NT2/D1 (cell line): ENCODE results near the gene GTPBP6.
"Not testable (repeated sequence)": the region's sequence is repeated elsewhere in the genome, so short reads cannot be mapped to it uniquely, and the experiment has no call there.

Source experiments
- DNase-seq: peaks from one replicate; pipeline ENCODE4 v3.0.0-alpha.2; 2011; ENCODE audit warnings: low read depth, low spot score
- H3K27me3 ChIP-seq: 2 replicates; pipeline ENCODE4 v1.6.0; 2011; ENCODE audit warnings: mild to moderate bottlenecking; ENCODE audit not compliant: insufficient read length, insufficient read depth
- H3K36me3 ChIP-seq: 2 replicates; pipeline ENCODE4 v1.6.1; 2011; ENCODE audit warnings: mild to moderate bottlenecking, low read length, mixed read lengths; ENCODE audit not compliant: insufficient read depth, insufficient read length
- H3K4me1 ChIP-seq: 2 replicates; pipeline ENCODE4 v1.5.1; 2011; ENCODE audit not compliant: insufficient read depth, insufficient read length
- H3K4me3 ChIP-seq: 2 replicates; pipeline ENCODE4 v1.5.1; 2011; ENCODE audit warnings: low read depth; ENCODE audit not compliant: insufficient read length
- H3K9ac ChIP-seq: 2 replicates; pipeline ENCODE4 v1.6.0; 2011; ENCODE audit warnings: low read depth; ENCODE audit not compliant: insufficient read length
- H3K9me3 ChIP-seq: 2 replicates; pipeline ENCODE4 v1.5.1; 2011; ENCODE audit warnings: mild to moderate bottlenecking, low read length; ENCODE audit not compliant: insufficient read depth
- SUZ12 ChIP-seq: IDR thresholded peaks from 2 replicates; pipeline ENCODE4 v1.6.1; 2011; ENCODE audit not compliant: insufficient read length, insufficient read depth; ENCODE audit errors: extremely low read depth
- YY1 ChIP-seq: IDR thresholded peaks from 2 replicates; pipeline ENCODE4 v1.6.1; 2011; ENCODE audit not compliant: insufficient read length, insufficient read depth
- ZNF274 ChIP-seq: IDR thresholded peaks from 2 replicates; pipeline ENCODE4 v1.6.1; 2011; ENCODE audit warnings: mild to moderate bottlenecking, low read depth, low read length

Gene GTPBP6

DNA sequence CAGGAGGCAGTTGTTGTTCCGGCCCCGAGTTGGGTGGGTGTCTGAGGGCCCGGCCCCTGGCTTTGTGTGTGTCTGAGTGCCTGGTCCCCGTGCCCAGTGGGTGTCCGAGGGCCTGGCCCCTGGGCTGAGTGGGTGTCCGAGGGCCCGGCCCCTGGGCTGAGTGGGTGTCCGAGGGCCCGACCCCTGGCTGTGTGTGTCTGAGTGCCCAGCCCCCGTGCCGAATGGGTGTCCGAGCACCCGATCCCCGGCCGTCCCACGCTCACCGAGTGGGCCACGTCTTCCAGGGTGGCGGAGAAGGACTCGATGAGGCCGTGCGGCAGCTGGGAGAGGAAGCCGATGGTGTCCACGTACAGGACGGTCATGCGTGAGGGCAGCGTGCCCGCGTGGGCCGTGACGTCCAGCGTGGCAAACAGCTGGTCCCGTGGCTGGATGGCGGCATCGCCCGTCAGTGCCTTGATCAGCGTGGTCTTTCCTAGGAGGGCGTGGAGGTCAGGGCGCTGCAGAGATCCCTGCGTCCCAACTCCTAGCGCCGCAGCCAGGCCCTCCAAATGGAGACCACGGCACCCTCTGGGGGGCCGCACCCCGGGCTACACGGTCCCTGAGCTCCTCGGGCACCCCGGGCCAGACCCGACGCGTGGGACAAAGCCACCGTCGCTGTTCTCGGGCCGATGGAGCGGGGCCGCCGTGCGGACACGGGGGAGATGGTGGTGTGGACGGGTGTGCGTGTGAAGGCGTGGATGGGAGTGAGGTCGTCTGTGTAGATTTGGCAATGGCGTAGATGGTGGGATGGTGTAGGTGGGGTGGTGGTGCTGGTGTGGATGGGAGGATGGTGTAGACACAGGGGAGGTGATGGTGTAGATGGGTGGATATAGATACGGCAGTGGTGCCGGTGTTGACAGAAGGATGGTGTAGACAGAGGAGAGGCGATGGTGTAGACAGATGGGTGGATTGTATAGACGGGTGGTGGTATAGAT lies 7.2 kb downstream of the GTPBP6 start:
- H3K4me1 ChIP-seq: peaks cover 3% of the 10 kb centered on the region
- no peak for TF ChIP-seq ZNF274
- no peak for TF ChIP-seq YY1
- TF ChIP-seq SUZ12: no peak
- H3K4me3 ChIP-seq: no peak overlapping the region
- H3K27me3 ChIP-seq: no peaks in the 10 kb centered on the region
- H3K9ac ChIP-seq: no peak overlapping the region
- peaks cover 81% of the 10 kb centered on the region for H3K36me3 ChIP-seq
- DNase-seq: no peak
- no peaks in the 10 kb centered on the region for H3K9me3 ChIP-seq

DNA sequence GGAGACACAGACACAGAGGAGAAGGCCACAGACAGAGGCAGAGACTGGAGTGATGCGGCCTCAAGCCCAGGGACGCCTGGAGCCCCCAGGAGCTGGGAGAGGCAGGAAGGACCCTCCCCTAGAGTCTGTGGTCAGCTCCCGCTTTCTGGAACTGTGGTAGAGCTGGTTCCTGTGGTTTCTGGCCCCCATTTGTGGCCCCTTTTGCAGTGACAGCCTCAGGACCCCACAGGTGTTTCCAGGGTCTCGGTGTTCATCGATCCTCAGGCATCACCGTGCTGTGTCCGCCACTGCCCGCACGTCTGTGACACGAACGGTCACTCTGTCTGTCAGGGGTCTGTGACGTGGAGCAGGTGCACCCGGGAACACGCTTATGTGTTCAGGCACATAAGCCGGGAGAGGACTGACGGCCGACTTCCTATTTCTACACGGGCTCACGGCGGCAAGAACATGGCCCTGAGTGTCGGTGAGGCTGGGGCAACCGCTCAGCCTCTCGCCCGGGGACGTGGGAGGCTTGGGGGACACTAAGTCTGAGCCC lies 7.9 kb downstream of the GTPBP6 start:
- no peaks in the 10 kb centered on the region for H3K4me1 ChIP-seq
- H3K27me3 ChIP-seq: no peaks in the 10 kb centered on the region
- no peak for DNase-seq
- no peak for TF ChIP-seq SUZ12
- TF ChIP-seq ZNF274: no peak
- TF ChIP-seq YY1: no peak
- no peaks in the 10 kb centered on the region for H3K9me3 ChIP-seq
- H3K4me3 ChIP-seq: no peak overlapping the region
- no peak overlapping the region for H3K9ac ChIP-seq
- H3K36me3 ChIP-seq: peaks cover 84% of the 10 kb centered on the region

DNA sequence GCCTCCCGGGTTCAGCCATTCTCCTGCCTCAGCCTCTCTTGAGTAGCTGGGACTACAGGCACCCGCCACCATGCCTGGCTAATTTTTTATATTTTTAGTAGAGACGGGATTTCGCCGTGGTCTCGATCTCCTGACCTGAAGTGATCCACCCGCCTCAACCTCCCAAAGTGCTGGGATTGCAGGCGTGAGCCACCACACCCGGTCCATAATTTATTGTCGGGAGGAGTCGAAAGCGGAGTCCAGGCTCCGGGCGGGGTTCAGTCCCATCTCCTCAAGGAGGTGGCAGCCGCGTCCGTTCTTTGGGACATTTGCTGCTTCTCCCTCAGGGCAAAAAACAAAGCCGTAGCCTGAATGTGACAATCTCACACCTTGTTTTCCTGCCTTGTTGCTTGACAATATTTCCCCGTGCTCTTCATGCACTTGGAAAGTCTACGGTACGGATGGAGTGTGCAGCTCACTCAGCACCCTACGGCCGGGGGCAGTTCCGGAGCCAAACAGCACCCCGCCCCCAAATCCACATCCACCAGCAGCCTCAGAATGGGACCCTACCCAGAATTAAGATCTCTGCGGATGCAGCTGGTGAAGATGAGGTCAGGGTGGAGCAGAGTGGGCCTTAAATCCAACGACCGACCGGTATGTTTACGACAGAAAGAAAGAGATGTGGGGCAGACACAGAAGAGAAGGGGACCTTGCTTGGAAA lies 9.6 kb downstream of the GTPBP6 start:
- no peak overlapping the region for H3K9ac ChIP-seq
- TF ChIP-seq SUZ12: no peak
- no peak for DNase-seq
- no peaks in the 10 kb centered on the region for H3K9me3 ChIP-seq
- peaks cover 81% of the 10 kb centered on the region for H3K36me3 ChIP-seq
- no peaks in the 10 kb centered on the region for H3K4me1 ChIP-seq
- no peaks in the 10 kb centered on the region for H3K27me3 ChIP-seq
- no peak overlapping the region for H3K4me3 ChIP-seq

DNA sequence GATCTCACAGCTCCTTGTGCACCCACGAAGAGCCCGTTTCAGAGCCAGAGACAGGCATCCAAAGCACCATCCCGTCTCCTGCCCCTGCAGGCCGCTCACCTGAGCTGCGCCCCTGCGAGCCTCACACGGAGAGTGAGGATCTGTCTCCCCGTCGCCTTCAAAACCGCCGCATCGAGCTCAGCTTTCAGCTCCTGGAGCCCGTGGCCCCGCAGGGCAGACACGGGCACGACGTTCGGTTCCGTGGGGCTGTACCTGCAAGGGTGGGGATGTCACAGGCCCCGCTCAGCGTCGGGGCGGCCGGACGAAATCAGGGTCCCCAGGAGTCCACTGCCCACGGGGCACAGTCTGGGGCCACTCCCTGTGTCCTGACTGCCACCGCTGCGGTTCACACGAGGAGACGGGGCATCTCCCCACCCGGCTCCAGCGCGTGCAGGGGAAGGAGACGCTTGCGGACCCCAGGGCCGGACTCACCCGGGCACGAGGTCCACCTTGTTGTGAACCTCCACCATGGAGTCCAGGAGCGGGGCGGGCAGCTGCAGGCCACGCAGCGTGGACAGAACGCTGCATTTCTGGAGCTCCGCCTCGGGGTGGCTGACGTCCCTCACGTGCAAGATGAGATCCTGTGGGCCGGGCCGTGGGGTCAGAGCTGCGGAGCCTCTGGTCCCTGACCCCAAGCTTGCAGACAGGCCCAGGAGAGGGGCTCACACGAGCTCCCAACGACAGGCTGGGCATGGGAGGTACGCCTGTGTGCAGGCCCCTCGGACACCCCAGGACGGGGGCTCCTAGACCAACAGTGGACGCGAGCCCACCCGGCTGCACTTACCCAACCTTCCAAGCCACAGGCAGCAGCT lies 11.1 kb downstream of the GTPBP6 start:
- no peak for DNase-seq
- Histone ChIP-seq H3K36me3 (peaks cover 74% of the 10 kb centered on the region), H3K9ac (peak overlapping the region; percentile 8), H3K9me3 (no peaks in the 10 kb centered on the region), H3K4me1 (no peaks in the 10 kb centered on the region), H3K27me3 (no peaks in the 10 kb centered on the region), H3K4me3 (no peak overlapping the region)
- no peak for TF ChIP-seq SUZ12

DNA sequence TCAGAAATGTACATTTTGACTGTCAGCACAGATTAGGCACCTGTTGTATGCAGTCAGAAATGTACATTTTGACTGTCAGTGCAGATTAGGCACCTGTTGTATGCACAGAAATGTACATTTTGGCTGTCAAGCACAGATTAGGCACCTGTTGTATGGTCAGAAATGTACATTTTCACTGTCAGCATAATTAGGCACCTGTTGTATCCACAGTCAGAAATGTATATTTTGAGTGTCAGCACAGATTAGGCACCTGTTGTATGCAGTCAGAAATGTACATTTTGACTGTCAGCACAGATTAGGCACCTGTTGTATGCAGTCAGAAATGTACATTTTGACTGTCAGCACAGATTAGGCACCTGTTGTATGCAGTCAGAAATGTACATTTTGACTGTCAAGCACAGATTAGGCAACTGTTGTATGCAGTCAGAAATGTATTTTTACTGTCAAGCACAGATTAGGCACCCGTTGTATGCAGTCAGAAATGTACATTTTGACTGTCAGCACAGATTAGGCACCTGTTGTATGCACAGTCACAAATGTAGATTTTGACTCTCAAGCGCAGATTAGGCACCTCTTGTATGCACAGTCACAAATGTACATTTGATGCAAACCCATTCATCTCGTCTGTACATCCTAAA lies 11.9 kb downstream of the GTPBP6 start:
- H3K4me3 ChIP-seq, H3K4me1 ChIP-seq, H3K27me3 ChIP-seq, DNase-seq, H3K9me3 ChIP-seq, H3K9ac ChIP-seq: not testable (repeated sequence)
- peaks cover 74% of the 10 kb centered on the region for H3K36me3 ChIP-seq

DNA sequence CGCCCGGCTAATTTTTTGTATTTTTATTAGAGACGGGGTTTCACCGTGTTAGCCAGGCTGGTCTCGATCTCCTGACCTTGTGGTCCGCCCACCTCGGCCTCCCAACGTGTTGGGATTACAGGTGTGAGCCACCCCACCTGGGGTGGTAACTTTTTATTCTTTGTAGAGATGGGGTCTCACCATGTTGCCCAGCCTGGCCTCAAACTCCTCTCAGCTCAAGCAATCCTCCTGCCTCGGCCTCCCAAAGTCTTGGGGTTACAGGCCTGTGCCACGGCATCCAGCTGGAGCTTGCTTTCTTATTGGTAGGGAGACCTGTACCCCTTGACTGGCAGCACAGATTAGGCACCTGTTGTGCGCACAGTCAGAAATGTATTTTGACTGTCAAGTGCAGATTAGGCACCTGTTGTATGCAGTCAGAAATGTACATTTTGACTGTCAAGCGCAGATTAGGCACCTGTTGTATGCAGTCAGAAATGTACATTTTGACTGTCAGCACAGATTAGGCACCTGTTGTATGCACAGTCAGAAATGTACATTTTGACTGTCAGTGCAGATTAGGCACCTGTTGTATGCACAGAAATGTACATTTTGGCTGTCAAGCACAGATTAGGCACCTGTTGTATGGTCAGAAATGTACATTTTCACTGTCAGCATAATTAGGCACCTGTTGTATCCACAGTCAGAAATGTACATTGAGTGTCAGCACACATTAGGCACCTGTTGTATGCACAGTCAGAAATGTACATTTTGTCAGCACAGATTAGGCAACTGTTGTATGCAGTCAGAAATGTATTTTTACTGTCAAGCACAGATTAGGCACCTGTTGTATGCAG lies 12.6 kb downstream of the GTPBP6 start:
- H3K9me3 ChIP-seq, H3K4me3 ChIP-seq, H3K9ac ChIP-seq, H3K27me3 ChIP-seq, DNase-seq, H3K4me1 ChIP-seq: not testable (repeated sequence)
- peaks cover 72% of the 10 kb centered on the region for H3K36me3 ChIP-seq
